Fibroblast of skin of abdomen (primary cell): ENCODE data around the gene XPNPEP1.
"Not testable (repeated sequence)": the region's sequence is repeated elsewhere in the genome, so short reads cannot be mapped to it uniquely, and the experiment has no call there.

Experiments
- DNase-seq: peaks from one replicate; pipeline ENCODE4 v3.0.0-alpha.2; 2013

Gene XPNPEP1

GRCh38 chr10:109922358-109922975, 844 bp downstream of the XPNPEP1 start:
- no peak for DNase-seq

- DNase-seq = no peak
Observed at GRCh38 chr10:109920016-109920415, 3.3 kb downstream of the XPNPEP1 start.

- no peak for DNase-seq
Observed at GRCh38 chr10:109919220-109919619, 4.1 kb downstream of the XPNPEP1 start.

- DNase-seq = not testable (repeated sequence)
Observed at GRCh38 chr10:109918707-109919106, 4.6 kb downstream of the XPNPEP1 start.

GRCh38 chr10:109915566-109915965, 7.7 kb downstream of the XPNPEP1 start:
- DNase-seq = no peak

GRCh38 chr10:109914966-109915365, 8.3 kb downstream of the XPNPEP1 start:
- peak; percentile 78 for DNase-seq

- DNase-seq = no peak
Observed at GRCh38 chr10:109913306-109913892, 9.9 kb downstream of the XPNPEP1 start.

- peak; percentile 61 for DNase-seq
Observed at GRCh38 chr10:109912335-109913281, 10.7 kb downstream of the XPNPEP1 start.

- DNase-seq = no peak
Observed at GRCh38 chr10:109911903-109912302, 11.4 kb downstream of the XPNPEP1 start.

GRCh38 chr10:109906316-109906715, 17.0 kb downstream of the XPNPEP1 start:
- no peak for DNase-seq

GRCh38 chr10:109904397-109904796, 18.9 kb downstream of the XPNPEP1 start:
- no peak for DNase-seq

GRCh38 chr10:109902992-109903947, 20.0 kb downstream of the XPNPEP1 start:
- DNase-seq = no peak

- no peak for DNase-seq
Observed at GRCh38 chr10:109899356-109900331, 23.7 kb downstream of the XPNPEP1 start.

GRCh38 chr10:109898666-109899355, 24.5 kb downstream of the XPNPEP1 start:
- no peak for DNase-seq

- DNase-seq = no peak
Observed at GRCh38 chr10:109898007-109898406, 25.3 kb downstream of the XPNPEP1 start.

- no peak for DNase-seq
Observed at GRCh38 chr10:109895848-109896247, 27.5 kb downstream of the XPNPEP1 start.

- peak; percentile 26 for DNase-seq
Observed at GRCh38 chr10:109895095-109895818, 28.1 kb downstream of the XPNPEP1 start.

- DNase-seq = peak; percentile 59
Observed at GRCh38 chr10:109894516-109894915, 28.8 kb downstream of the XPNPEP1 start.

- no peak for DNase-seq
Observed at GRCh38 chr10:109893386-109893785, 29.9 kb downstream of the XPNPEP1 start.

- peak; percentile 62 for DNase-seq
Observed at GRCh38 chr10:109892931-109893330, 30.4 kb downstream of the XPNPEP1 start.
